HG03039 (cell line): ENCODE data around the gene ASCL3.
"Not testable (repeated sequence)": the region's sequence is repeated elsewhere in the genome, so short reads cannot be mapped to it uniquely, and the experiment has no call there.

Experiments
- ATAC-seq: cut with Tn5 transposase; IDR thresholded peaks from one replicate; pipeline ENCODE4 v1.9.1; 2021; ENCODE audit warnings: mild to moderate bottlenecking, moderate library complexity; ENCODE audit not compliant: unreplicated experiment

The ASCL3 gene

DNA sequence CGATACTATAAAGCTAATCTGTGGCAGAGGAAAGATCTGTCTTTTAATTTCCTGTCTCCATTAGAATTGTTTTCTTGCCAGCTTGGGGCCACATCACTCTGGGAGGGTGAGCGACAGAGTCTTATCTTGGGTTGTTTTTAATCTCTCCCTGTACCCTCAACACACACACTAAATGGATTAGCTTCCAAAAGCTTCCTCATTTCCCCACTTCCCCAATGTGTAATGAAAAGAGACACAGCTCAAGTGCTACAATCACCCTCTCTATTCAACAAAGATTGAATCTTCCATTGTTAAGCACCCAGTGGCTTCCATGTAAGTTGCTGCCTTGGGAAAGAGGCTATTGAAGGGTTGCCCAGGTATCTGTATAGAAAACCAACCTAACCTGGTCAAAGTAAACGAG lies 6.1 kb upstream of the ASCL3 start:
- ATAC-seq: no peak

DNA sequence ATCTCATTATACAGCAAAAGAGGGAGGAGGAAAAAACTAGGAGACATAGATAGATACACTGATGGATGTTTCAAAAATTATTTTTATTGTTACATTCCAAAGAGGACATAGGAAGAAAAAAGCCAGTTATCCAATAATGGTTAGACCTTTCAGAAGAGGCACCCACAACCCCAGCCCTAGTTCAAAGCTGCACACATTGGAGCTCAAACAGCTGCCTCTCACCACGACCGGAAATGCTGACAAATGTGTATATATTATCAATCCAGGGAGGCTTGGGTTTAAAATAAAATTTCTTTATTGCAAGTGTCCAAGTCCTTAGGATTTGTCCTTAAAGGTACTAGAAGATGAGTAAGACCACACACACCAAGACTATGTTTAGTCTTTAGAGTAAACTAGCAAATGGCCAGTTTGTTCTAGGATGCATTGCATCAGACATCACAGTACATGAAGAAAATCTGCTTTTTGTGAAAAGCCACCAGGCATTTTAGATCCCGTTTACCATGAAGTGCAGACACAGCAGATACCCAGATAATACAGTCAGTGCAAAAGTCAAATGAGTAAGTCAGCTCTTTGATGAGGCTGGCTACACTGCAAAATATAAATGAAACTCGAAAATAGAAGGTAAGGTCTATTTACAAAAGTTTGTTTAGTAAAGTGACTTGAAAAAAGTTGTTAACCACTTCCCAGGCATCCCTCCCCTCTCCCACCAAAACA lies 4.6 kb upstream of the ASCL3 start:
- no peak for ATAC-seq

DNA sequence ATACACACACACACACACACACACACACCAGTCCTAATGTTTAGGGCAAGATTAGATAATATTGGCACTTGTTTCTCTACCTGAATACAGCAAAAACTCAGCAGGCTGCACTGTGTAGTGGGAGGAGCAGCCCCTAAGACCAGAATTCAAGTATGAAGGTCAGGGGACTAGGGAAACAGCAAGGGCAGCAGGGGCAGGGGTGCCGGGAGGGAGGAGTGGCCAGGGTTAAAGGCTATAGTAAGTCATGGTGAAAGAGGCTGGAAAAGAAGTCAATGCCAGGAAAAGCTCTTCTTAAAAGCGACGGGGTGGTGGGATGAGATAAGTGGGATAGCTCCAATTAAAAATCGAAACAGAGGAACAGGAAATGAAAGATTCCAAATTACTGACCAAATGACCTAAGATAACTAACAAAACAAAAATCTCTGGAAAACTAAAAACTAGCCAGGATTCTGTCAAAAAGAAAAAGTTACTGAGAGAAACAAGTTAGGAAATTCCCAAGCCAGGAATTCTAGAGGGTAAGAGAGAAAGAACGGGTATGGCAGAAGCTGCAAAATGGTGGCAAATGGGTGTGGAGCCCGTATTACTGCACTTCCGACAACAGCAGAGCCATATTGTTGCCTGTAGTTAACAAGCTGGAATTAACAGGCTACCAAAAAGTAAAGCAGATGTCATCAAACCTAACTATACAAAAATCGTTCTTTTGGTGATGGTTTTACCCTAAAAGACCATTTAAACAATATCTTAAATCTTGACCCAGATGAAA lies 1.3 kb downstream of the ASCL3 start:
- ATAC-seq: no peak

DNA sequence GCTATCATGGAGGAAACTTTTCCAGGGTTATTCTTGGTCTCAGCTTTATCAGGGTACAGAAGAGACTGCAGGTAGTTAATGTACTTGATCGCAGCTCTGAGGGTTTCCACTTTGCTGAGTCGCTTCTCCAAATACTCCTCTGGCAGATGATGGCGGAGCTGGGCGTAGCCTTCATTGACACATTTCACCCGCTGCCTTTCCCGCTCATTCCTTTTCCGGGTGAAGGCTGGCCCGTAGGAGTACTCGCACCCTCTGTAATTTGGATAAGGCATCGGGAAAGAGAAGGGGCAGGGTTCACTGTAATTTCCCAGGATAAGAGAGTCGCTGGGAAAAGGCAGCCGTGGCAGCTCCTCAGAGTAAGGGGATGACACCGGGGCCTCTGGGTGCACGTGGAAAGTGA lies 5.2 kb downstream of the ASCL3 start:
- ATAC-seq: no peak

DNA sequence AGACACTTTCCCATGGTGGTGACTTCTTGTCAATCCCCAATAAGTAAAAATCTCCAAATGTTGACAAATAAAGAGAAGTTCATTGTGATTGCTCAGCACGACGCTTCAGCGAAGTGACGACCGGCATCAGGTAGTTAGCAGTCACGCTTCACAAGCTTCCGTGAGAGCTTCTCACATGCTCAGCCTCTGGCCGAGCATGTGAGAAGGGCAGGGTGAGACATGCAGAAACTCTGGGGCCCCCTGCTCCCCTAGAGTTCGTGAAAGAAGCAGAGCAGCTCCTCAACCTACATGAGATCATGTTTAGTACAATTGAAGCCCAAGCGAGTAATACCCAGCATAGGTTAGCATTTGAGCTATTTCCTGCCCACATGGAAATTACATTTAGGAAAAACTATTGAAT lies 5.7 kb downstream of the ASCL3 start:
- no peak for ATAC-seq

DNA sequence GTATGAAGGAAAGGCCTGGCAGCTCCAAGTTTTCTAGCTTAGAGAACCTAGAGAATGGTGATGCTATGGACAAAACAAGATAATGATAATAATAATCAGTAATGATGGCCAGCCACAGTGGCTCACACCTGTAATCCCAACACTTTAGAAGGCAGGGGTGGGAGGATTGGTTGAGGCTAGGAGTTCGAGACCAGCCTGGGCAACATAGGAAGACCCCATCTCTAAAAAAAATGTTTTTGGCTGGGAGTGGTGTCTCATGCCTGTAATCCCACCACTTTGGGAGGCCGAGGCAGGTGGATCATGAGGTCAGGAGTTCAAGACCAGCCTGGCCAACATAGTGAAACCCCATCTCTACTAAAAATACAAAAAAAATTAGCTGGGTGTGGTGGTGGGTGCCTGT lies 7.0 kb downstream of the ASCL3 start:
- not testable (repeated sequence) for ATAC-seq

DNA sequence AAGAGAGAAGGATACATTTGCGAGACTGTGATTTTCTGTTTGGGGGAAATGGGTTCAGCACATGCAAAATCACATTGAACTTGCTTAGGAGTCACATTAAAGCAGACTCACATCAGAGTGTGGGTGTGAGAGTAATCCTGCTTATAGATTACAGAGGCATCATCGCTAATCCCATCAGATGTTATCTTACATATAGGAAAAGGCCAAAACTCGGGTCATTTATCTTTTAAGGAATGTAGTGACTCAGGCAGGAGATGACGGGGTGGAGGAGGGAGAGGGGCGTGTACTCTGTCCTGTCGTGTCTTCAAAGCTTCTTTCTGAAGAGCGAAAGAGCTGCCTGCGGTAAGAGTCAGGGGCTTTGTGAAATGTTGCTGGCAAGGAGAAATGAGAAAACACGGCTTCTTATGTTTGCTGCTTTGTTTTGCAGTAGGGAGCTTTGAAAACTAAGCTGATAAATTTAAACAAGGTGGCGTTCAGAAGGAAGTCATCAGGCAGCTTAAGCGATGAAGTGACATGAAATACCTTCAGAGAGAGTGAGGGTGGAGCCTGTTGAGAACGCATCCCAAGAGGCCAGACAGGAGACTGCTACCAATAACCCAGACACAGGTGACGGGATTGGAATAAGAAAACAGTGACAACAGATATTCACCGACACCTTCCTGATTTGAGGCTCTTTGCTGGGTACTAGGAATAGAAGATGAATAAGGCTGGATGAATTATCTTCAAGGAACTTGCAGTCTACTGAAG lies 7.9 kb downstream of the ASCL3 start:
- no peak for ATAC-seq

DNA sequence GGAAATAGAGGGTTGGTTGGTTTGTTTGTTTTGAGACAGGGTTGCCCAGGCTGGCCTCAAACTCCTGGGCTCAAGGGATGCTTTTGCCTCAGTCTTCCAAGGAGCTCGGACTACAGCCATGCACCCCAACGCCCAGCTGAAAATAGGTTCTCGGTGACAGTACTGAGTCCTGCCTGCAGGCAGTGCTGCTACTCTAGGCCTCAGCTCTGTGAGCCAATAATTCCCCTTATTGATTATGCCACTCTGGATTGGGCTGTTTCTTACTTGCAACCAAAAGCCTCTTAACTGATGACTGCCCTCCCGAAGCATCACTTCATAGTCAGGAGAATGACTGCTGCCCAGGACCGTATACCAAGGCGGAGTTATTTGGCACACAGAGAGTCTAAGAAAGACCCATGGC lies 8.9 kb downstream of the ASCL3 start:
- no peak for ATAC-seq

DNA sequence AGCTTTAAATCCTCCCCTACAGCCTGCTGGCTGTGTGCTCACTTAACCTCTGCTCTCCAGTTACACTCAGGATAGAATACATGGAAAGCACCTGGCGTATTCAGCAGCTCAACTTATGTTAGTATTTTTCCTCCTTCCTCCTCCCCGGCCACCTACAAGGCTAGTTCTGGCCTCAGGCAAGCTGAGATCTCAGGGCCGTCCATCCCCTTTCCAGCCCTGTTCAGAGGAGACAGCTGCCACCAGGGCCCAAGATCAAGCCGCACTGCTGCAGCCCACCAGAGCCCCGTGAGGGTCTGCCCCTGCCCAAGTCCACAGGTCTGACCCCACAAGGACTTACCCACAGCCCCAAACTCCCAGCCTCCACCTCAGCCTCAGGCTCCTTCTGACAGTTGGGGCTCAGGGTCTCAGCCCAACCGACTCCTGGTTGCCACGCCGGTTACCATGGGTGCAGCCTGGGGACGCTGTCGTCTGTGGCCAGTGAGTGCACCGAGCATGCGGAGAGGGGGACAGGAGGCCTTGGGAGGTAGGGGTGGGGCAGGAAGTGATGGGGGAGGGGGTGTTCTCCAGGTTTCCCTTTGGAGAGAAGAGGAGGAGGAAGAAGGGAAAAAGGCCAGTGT lies 10.1 kb downstream of the ASCL3 start, which contains the start of gene C11orf16:
C11orf16 (minus strand) TSS at position 384 of the 617 bp plus-strand sequence. CDS start 639 bp downstream, outside the sequence.
- ATAC-seq: no peak

DNA sequence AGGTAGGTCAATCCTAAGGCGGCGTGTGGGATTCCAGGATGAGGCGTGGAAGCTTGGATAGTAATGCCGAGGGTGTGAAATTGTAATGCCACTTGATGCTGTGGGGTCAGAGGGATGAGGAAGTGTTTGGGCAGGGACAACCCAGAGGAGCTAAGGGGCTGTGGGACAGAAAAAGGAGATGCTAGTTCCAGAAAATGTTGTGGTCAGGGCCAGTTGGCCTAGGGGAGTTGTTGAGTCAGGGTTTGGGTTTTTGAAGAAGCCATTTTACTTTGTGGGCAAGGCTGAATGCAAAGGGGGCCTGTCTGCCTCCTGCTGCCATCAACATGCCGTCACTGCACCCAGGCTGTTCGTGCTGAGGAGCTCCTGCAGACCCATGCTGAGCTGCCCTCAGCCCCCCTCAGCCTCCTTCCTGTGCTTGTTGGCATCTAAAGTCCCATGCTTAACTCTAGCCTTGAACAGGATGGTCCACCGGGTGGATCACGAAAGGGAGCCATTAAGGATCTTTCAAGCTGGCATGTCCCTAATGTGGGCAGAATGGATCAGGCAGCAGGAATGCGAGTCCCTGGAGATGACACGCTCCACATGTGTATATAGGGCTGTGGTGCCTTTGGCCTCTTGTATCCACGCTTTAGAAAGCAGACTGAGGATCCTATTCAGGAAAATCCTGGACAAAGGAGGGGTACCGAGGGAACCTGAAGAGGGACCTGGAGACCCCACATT lies 12.2 kb downstream of the ASCL3 start:
- no peak for ATAC-seq

DNA sequence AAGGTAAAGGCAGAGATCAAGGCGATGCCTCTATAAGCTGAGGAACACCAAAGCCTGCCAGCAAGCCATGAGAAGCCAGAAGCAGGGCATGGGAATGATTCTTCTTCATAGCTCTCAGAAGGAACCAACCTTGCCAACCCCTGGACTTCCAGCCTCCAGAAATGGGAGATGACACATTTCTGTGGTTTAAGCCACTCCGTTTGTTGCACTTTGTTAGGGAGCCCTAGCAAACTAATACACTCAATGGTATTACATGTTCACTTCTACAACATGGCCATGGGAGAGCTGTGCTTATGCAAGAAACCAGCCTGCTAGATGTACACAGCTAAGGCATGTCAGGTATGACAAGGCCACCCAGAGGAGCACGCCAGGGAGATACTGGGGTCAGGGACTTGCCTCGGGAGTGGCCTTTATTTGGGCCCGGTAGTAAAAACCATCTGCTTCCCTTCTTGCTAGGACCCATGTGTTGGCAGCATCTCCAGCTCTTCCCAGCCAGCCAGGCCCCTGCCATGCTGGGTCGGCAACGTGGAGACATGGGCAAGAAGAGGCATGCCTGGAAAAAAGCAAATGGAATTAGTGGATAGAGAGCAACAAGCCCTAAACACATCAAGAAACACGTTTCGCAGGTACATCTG lies 13.7 kb downstream of the ASCL3 start:
- ATAC-seq: no peak

DNA sequence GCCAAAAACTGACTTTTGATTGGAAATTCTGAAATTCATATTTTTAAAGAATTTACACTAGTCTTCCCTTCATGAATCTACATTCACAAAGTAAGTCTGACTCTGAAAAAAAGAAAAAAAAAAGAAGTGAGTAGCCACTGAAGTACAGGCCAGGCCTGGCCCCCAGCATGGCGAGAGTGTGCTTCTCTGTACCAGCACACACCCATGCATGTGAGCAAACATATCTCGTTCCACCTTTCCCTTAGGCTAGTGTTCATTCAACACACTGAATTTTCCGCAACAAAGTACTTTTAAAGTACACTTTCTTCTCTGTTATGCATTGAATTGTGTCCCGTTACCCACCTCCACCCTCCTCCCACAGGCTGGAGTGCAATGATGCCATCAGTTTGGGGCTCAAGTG lies 14.6 kb downstream of the ASCL3 start:
- no peak for ATAC-seq

DNA sequence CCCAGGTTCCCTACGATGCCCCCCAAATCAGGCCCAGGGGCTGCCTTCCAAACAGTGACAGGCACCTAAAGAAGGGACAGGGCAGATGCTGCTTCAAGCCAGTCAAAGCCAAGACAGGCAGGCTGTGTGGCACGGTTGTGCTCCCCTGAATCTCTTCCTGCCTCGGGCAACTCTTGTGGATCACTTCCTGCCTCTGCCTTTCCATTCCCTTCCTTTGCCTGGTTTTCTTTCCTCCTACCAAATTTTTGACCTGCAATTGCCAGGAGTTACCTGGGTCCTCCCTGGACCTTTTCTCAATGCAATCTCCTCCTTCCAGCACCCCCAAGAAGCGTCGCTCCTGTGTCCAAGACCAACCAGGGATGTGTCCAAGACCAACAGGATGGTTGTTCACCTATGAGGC lies 15.6 kb downstream of the ASCL3 start:
- no peak for ATAC-seq

DNA sequence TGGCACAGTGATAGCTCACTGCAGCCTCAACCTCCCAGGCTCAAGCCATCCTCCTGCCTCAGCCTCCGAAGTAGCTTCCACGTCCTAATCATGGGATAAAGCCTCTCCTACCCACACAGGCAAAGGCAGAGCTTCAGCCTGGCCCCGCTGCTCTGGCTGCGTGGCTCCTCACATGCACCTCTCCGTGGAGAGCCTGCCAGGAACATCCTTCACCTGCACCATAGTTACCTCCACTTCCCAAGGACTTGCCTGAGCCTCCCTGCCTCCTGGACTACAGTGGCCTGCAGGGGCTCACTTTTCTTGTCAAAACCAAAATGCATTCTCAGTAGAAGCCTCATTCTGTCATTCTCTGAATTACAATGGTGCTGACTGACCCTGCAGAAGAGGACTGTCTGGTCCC lies 16.6 kb downstream of the ASCL3 start:
- ATAC-seq: no peak

DNA sequence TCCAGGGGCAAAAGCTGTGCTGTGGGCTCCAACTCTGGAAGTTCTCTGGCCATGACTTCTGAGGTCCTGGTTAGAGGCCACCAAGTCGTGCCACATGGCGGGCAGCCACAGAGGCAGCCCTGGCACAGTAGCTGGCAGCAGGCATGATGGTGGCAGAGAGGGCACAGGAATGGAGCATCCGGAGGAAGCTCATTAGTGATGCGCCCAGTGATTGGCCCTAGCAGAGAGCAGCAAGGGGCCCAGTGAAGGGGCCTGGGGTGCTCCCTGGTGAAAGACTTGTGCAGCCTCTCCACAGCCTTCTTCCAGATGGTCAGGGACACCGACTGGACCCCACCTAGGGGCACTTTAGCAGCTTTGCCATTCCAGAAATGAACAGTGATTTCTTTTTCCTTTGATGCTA lies 17.1 kb downstream of the ASCL3 start:
- no peak for ATAC-seq

DNA sequence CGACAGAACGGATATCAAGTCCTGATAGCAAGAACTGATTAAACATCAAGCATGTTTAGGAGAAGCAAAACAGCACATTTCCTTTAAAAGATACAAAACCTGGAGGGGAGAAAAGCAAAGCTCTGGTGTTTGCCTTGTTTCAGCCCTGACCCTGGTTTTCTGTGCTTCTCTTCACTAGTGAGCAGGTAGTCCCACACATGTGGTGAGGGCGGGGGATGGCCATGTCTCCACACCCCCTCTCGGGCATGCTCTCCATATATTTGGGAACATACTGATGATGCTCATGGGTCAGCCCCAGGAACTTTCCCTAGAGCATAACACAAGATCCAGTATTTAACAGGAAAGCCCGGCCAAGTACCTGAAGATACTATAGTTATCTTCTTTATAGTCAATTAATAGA lies 20.1 kb downstream of the ASCL3 start:
- no peak for ATAC-seq

DNA sequence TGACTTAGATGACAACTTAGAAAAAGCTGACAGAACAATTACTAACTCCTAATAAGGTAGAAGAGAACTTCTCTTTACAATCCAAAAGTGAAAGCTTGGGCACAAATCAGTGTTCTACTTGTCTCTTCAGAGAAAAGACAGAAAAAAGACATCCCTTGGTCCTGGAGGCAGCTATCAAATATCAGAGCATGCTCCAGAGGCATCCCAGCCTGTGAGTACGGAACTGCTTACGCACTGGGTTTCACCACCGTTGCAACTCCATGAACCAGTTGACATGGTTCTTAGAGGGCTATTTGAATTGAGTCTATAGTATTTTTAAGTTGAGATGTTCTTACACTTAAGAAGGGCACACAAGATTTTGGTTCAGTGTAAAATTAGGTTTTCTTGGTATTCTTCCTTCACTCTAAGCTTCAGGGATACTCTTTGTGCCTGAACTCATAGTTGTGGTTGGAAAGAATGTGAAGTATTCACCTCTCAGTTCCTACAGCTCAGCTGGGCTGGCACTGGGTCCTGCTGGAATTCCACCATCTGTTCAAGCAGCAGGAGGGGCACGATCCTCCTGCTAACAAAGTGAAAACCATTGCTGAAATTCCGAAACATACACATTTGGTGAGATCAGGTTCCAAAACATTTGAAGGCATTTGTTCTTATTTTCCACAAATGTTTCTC lies 25.5 kb downstream of the ASCL3 start:
- ATAC-seq: no peak

DNA sequence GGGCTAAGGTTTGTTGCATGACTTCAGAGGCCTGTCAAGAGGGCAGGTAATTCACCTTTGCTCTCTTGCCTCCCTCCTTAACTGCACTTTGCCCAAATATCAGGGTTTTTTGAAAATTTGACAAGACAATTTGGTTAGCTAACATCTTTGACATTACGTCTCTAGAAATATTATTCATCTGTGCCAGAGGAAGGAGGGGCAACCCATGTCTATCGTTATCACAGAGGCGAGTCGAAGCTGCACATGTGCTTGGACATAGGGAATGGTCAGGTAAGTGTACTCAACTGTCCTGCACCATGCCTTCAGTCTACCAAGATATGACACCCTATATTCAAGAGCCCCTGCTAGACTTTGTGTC lies 28.2 kb downstream of the ASCL3 start:
- no peak for ATAC-seq

DNA sequence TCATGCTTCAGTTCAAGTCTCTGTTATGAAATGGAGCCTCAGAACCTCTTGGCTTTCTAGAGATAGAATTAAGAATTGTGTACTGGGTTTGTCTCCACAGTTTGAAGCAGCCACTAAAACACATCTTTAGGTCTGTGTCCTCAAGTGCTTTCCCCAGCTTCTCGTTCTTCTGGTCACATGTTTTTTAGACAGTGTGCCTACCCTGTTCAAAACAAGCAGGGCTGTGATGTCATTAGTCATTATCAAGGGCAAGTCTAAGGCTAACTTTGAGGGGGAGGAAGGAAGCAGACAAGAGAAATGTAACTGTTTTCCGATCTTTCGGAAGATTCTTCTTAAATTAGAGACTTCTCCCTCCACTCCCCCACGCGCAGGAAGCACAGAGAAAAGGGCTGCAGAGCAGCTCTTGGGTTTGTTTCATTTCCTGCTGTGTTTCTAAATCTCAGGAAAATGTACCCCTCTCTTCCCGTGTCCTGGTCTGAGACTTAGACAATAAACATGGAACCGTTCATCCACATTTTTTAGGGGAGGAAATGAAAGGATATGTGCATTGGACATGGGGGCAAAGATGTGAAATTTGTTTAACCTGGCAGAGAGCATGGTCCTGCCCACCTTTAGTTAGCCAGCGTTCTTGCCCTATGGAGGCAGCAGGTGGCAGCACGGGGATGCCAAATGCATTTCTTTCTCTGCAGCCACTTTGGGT lies 28.7 kb downstream of the ASCL3 start:
- ATAC-seq: no peak
